Measurements from ENCODE around the gene MAP3K19. TPM values are rescaled to one million over a fixed set of nuclear protein-coding genes. Genes with fewer than 3 reads are reported as not detected.

Gene MAP3K19
- total RNA-seq, 1 experiment from 2014 or later = not detected

GRCh38 chr2:135086222-135086621 is 39.0 kb upstream of the MAP3K19 start:
- Histone ChIP-seq H3K4me3 (replicated peaks in 1 of 2; ENCODE audit: low read depth in 1 of 2, low read length in 2 of 2) (no peak overlapping the region), H3K9me3 (ENCODE audit: control insufficient read depth in 1 of 2, insufficient read depth in 1 of 2, low read depth in 1 of 2, low read length in 2 of 2) (no peaks in the 10 kb centered on the region), H3K9ac (ENCODE audit: low read length) (no peak overlapping the region), H3K4me2 (ENCODE audit: low read length) (no peak overlapping the region), H3K4me1 (ENCODE audit: control insufficient read depth in 1 of 2, insufficient read depth in 2 of 2, low read length in 2 of 2) (no peaks in the 10 kb centered on the region), H3K27me3 (ENCODE audit: insufficient read depth, low read length) (no peaks in the 10 kb centered on the region), H3K9me2 (ENCODE audit: insufficient read depth) (no peaks in the 10 kb centered on the region), H3K36me3 (ENCODE audit: control insufficient read depth in 1 of 2, insufficient read depth in 2 of 2, low read length in 2 of 2) (no peaks in the 10 kb centered on the region; a peak in 1 of 4 replicates), H3K27ac (ENCODE audit: low read depth, low read length) (no peak overlapping the region), H3K79me2 (ENCODE audit: insufficient read depth, low read length) (peaks cover 47% of the 10 kb centered on the region), H2AFZ (ENCODE audit: low read depth, low read length, poor library complexity, severe bottlenecking) (no peak overlapping the region), H4K20me1 (ENCODE audit: insufficient read depth) (peaks cover 3% of the 10 kb centered on the region; the same call in 1 of the 2 replicates)
- intact Hi-C loops (cut with micrococcal nuclease) = no loop called here
- no peak for ATAC-seq
- no TSS peak for BruUV-seq (replicated peaks)
- CTCF ChIA-PET = no interaction called here
- DNase-seq (ENCODE audit: low read depth, low spot score) = no peak
- POLR2A ChIA-PET = no interaction called here
- TF ChIP-seq POLR2A (IDR thresholded peaks at IDR 0.05; ENCODE audit: borderline replicate concordance, extremely low read depth, insufficient read depth, insufficient read length) = no peak
- TF ChIP-seq REST (IDR thresholded peaks at IDR 0.05; ENCODE audit: low read depth) = no peak
- RAD21 ChIA-PET (ENCODE audit: low non-redundant PET in 1 of 2, low total read pairs in 2 of 2, uncharacterized antibody in 2 of 2, unreplicated experiment in 2 of 2) = no interaction called here

GRCh38 chr2:135078417-135078816 is 31.2 kb upstream of the MAP3K19 start:
- Histone ChIP-seq H3K9me3 (ENCODE audit: control insufficient read depth in 1 of 2, insufficient read depth in 1 of 2, low read depth in 1 of 2, low read length in 2 of 2) (peaks cover 5 to 7% of the 10 kb centered on the region in 2 experiments; a peak in 3 of 4 replicates), H3K36me3 (ENCODE audit: control insufficient read depth in 1 of 2, insufficient read depth in 2 of 2, low read length in 2 of 2) (no peaks in the 10 kb centered on the region), H3K4me2 (ENCODE audit: low read length) (no peak overlapping the region), H3K27me3 (ENCODE audit: insufficient read depth, low read length) (no peaks in the 10 kb centered on the region), H3K79me2 (ENCODE audit: insufficient read depth, low read length) (peaks cover 50% of the 10 kb centered on the region), H2AFZ (ENCODE audit: low read depth, low read length, poor library complexity, severe bottlenecking) (no peak overlapping the region), H3K4me1 (ENCODE audit: control insufficient read depth in 1 of 2, insufficient read depth in 2 of 2, low read length in 2 of 2) (no peaks in the 10 kb centered on the region), H3K9me2 (ENCODE audit: insufficient read depth) (no peaks in the 10 kb centered on the region), H4K20me1 (ENCODE audit: insufficient read depth) (no peaks in the 10 kb centered on the region), H3K4me3 (replicated peaks in 1 of 2; ENCODE audit: low read depth in 1 of 2, low read length in 2 of 2) (no peak overlapping the region), H3K9ac (ENCODE audit: low read length) (no peak overlapping the region), H3K27ac (ENCODE audit: low read depth, low read length) (no peak overlapping the region)
- ChIA-PET POLR2A (no interaction called here), CTCF (no interaction called here), RAD21 (ENCODE audit: low non-redundant PET in 1 of 2, low total read pairs in 2 of 2, uncharacterized antibody in 2 of 2, unreplicated experiment in 2 of 2) (no interaction called here)
- no peak for DNase-seq (ENCODE audit: low read depth, low spot score)
- no peak for ATAC-seq
- intact Hi-C loops (cut with micrococcal nuclease) = no loop called here
- no TSS peak for BruUV-seq (replicated peaks)
- TF ChIP-seq CEBPB (IDR thresholded peaks at IDR 0.05; ENCODE audit: low read depth) (no peak), ZNF274 (IDR thresholded peaks at IDR 0.05; ENCODE audit: low read depth, low read length) (no peak), EGR1 (IDR thresholded peaks at IDR 0.05; ENCODE audit: low read depth) (no peak), POLR2A (IDR thresholded peaks at IDR 0.05; ENCODE audit: borderline replicate concordance, extremely low read depth, insufficient read depth, insufficient read length) (no peak), CBX3 (IDR thresholded peaks at IDR 0.05; ENCODE audit: low read depth) (no peak), POLR2AphosphoS5 (IDR thresholded peaks at IDR 0.05; ENCODE audit: low read depth, low read length) (no peak), EZH2phosphoT487 (IDR thresholded peaks at IDR 0.05; ENCODE audit: borderline replicate concordance) (no peak), FOSL1 (IDR thresholded peaks at IDR 0.05; ENCODE audit: low read depth) (no peak), MAX (IDR thresholded peaks at IDR 0.05) (no peak), ELF1 (IDR thresholded peaks at IDR 0.05; ENCODE audit: borderline replicate concordance, low read depth) (no peak), EZH2 (IDR thresholded peaks at IDR 0.05) (no peak), ZBTB33 (IDR thresholded peaks at IDR 0.05; ENCODE audit: extremely low read depth, insufficient replicate concordance, low read length) (no peak), SRF (IDR thresholded peaks at IDR 0.05; ENCODE audit: low read depth) (no peak), ATF3 (IDR thresholded peaks at IDR 0.05) (no peak)

All from HCT116 (cell line).